Activated CD8-positive, alpha-beta T cell treated with anti-CD3 and anti-CD28 coated beads for 36 hours (primary cell): ENCODE measurements around the gene EFCAB8. TPM values are rescaled to one million over a fixed set of nuclear protein-coding genes. Genes with fewer than 3 reads are reported as not detected.

ENCODE experiments used
- ATAC-seq: fragments of 200-7000 bp; cut with Tn5 transposase; one replicate; pipeline ENCODE4 v1.10.0; 2021; ENCODE audit warnings: mild to moderate bottlenecking, moderate library complexity
- CTCF ChIA-PET: fragments of 350-600 bp; sonication (Branson Sonifier 250); formaldehyde crosslinking; loops from one replicate; lab custom pipeline; 2021; ENCODE audit warnings: antibody characterized with exemption; lab: Charles Lee
- POLR2A ChIA-PET: fragments of 350-600 bp; sonication (Branson Sonifier 250); formaldehyde crosslinking; loops from one replicate; lab custom pipeline; 2021; ENCODE audit warnings: antibody characterized with exemption; lab: Charles Lee
- DNase-seq: peaks from one replicate; pipeline ENCODE4 v3.0.0-alpha.2; 2020
- H3K27ac Mint-ChIP-seq: one replicate; pipeline ENCODE4 v1.8.0; 2021; ENCODE audit warnings: mild to moderate bottlenecking, mixed read lengths
- H3K27me3 Mint-ChIP-seq: one replicate; pipeline ENCODE4 v1.8.0; 2021; ENCODE audit warnings: mixed read lengths
- H3K36me3 Mint-ChIP-seq: one replicate; pipeline ENCODE4 v1.8.0; 2021; ENCODE audit warnings: low read depth, mixed read lengths
- H3K4me1 Mint-ChIP-seq: one replicate; pipeline ENCODE4 v1.8.0; 2021; ENCODE audit warnings: low read depth, mixed read lengths
- H3K4me3 Mint-ChIP-seq: one replicate; pipeline ENCODE4 v1.8.0; 2021; ENCODE audit warnings: mild to moderate bottlenecking, moderate library complexity, mixed read lengths
- H3K9me3 Mint-ChIP-seq: one replicate; pipeline ENCODE4 v1.8.0; 2021; ENCODE audit warnings: mixed read lengths
- CTCF ChIP-seq: fragments of 200-600 bp; IDR thresholded peaks from one replicate; pipeline ENCODE4 v1.8.0; 2022; ENCODE audit warnings: antibody characterized with exemption, mild to moderate bottlenecking
- intact Hi-C: fragments of 100-400 bp; cut with micrococcal nuclease; formaldehyde crosslinking; loops from one replicate; pipeline ENCODE4 v1.10.0; 2022
- total RNA-seq, 2 experiments: library from RNA; stranded (reverse); gene quantifications; one replicate each; pipeline ENCODE4 v1.2.3, GENCODE V29; 2021

The EFCAB8 gene
- total RNA-seq, 2 experiments from 2014 or later: 0.89 to 0.92 TPM

GRCh38 chr20:32999603-33000250 is 141.0 kb downstream of the EFCAB8 start:
- no peak overlapping the region for H3K4me3 Mint-ChIP-seq
- ChIA-PET POLR2A (interaction anchor here (1.0 kb wide), 1 partner anchor 29 kb away, joined by 4 read pairs; no protein-coding TSS in a partner anchor), CTCF (interaction anchor here (1.3 to 1.6 kb wide), 2 partner anchors 10 to 64 kb away, joined by 3 read pairs; no protein-coding TSS in a partner anchor)
- no peak for TF ChIP-seq CTCF
- H3K27me3 Mint-ChIP-seq: no peaks in the 10 kb centered on the region
- H3K36me3 Mint-ChIP-seq: peaks cover under 1% of the 10 kb centered on the region
- peaks cover 14% of the 10 kb centered on the region for H3K4me1 Mint-ChIP-seq
- intact Hi-C loops: no loop called here
- ATAC-seq (no peak), DNase-seq (no peak)
- peaks cover 9% of the 10 kb centered on the region for H3K9me3 Mint-ChIP-seq
- H3K27ac Mint-ChIP-seq: no peak overlapping the region

GRCh38 chr20:33000802-33001466 is 142.2 kb downstream of the EFCAB8 start:
- Mint-ChIP-seq H3K27ac (no peak overlapping the region), H3K4me1 (peaks cover 18% of the 10 kb centered on the region), H3K9me3 (peaks cover 3% of the 10 kb centered on the region), H3K4me3 (no peak overlapping the region), H3K36me3 (no peaks in the 10 kb centered on the region), H3K27me3 (no peaks in the 10 kb centered on the region)
- ATAC-seq (no peak), DNase-seq (no peak)
- POLR2A ChIA-PET: no interaction called here
- intact Hi-C loops: no loop called here
- no peak for TF ChIP-seq CTCF
- CTCF ChIA-PET: interaction anchor here (1.6 to 1.9 kb wide), 2 partner anchors 9 to 99 kb away, joined by 3 to 5 read pairs; no protein-coding TSS in a partner anchor

- Mint-ChIP-seq H3K4me3 (no peak overlapping the region), H3K27me3 (no peaks in the 10 kb centered on the region), H3K9me3 (peaks cover 3% of the 10 kb centered on the region), H3K4me1 (peaks cover 16% of the 10 kb centered on the region), H3K36me3 (no peaks in the 10 kb centered on the region), H3K27ac (no peak overlapping the region)
- DNase-seq (no peak), ATAC-seq (no peak)
- intact Hi-C loops: no loop called here
- ChIA-PET POLR2A (interaction anchor here (0.7 kb wide), 2 partner anchors 34 to 102 kb away, joined by 3 to 6 read pairs; no protein-coding TSS in a partner anchor), CTCF (interaction anchor here (1.8 to 1.9 kb wide), 2 partner anchors 100 kb away, joined by 5 to 7 read pairs; no protein-coding TSS in a partner anchor)
- TF ChIP-seq CTCF: no peak
Observed at GRCh38 chr20:33002087-33002808, 143.5 kb downstream of the EFCAB8 start.

GRCh38 chr20:33004141-33004751 is 145.5 kb downstream of the EFCAB8 start, which contains the start of gene SUN5:
Gene SUN5, minus strand, starts transcription at chr20:33004433. Its CDS starts 93 bp downstream, at chr20:33004340.
- Mint-ChIP-seq H3K9me3 (peaks cover 3% of the 10 kb centered on the region), H3K27me3 (no peaks in the 10 kb centered on the region)
- POLR2A ChIA-PET: interaction anchor here (0.8 to 0.9 kb wide), 2 partner anchors 9 to 37 kb away, joined by 3 to 4 read pairs; no protein-coding TSS in a partner anchor

More at GRCh38 chr20:33004141-33004751, 145.5 kb downstream of the EFCAB8 start, which contains the start of gene SUN5:
- no peaks in the 10 kb centered on the region for H3K36me3 Mint-ChIP-seq
- no peak for DNase-seq
- CTCF ChIA-PET: interaction anchor here (0.9 to 3.0 kb wide), 30 partner anchors 10 to 295 kb away, joined by 3 to 34 read pairs (median 4); no protein-coding TSS in a partner anchor
- peaks cover 12% of the 10 kb centered on the region for H3K4me1 Mint-ChIP-seq
- intact Hi-C loops: loop anchor here (2.0 kb wide), 1 partner anchor 101 kb away; no protein-coding TSS in a partner anchor
- ATAC-seq: no peak
- no peak within 1 kb of the TSS for H3K27ac Mint-ChIP-seq
- TF ChIP-seq CTCF: no peak
- H3K4me3 Mint-ChIP-seq: no peak within 1 kb of the TSS
